Transverse colon (tissue), 4 donors: ENCODE results near the gene RPTOR. TPM values are rescaled to one million over a fixed set of nuclear protein-coding genes. Genes with fewer than 3 reads are reported as not detected.

Experiments
- DNase-seq: peaks from one replicate; pipeline ENCODE4 v3.0.0-alpha.2; 2019
- H3K27ac ChIP-seq, 4 donors: fragments of 200-600 bp; sonication (generic); 2 replicates each; pipeline ENCODE4 v1.5.1; 2016 to 2018; ENCODE audit warnings: inconsistent platforms in 4 of 4
- H3K27me3 ChIP-seq: fragments of 200-600 bp; sonication (generic); 2 replicates; pipeline ENCODE4 v1.5.1; 2017; ENCODE audit warnings: inconsistent platforms
- H3K36me3 ChIP-seq, 4 donors: fragments of 200-600 bp; sonication (generic); 2 replicates each; pipeline ENCODE4 v1.5.1; 2017 to 2019; ENCODE audit warnings: inconsistent platforms in 4 of 4
- H3K4me1 ChIP-seq, 4 donors: fragments of 200-600 bp; sonication (generic); 2 replicates each; pipeline ENCODE4 v1.5.1; 2017 to 2020; ENCODE audit warnings: inconsistent platforms in 4 of 4
- H3K4me3 ChIP-seq, 4 donors: fragments of 200-600 bp; sonication (generic); 1 replicate in 1 of 4; 2 replicates in 3 of 4; pipeline versions ENCODE4 v1.5.1 to v1.6.1; 2017 to 2019; ENCODE audit warnings: inconsistent platforms in 4 of 4
- H3K9me3 ChIP-seq, 2 donors: fragments of 200-600 bp; sonication (generic); 2 replicates each; pipeline ENCODE4 v1.5.1; 2017 to 2019; ENCODE audit warnings: inconsistent platforms in 2 of 2
- CTCF ChIP-seq, 5 experiments: fragments of 200-600 bp in 3 of 5; fragments of 450-650 bp in 2 of 5; sonication (generic) in 3 of 5; IDR thresholded peaks; 1 replicate in 2 of 5; 2 replicates in 3 of 5; pipeline ENCODE4 v1.5.1; 2016 to 2017; ENCODE audit warnings: antibody characterized with exemption in 5 of 5, inconsistent platforms in 3 of 5, mild to moderate bottlenecking in 2 of 5, moderate library complexity in 1 of 5
- EP300 ChIP-seq: sonication (generic); formaldehyde crosslinking; IDR thresholded peaks from one replicate; pipeline ENCODE4 v1.6.1; 2017; ENCODE audit warnings: antibody characterized with exemption, low read depth
- POLR2A ChIP-seq: fragments of 450-650 bp; IDR thresholded peaks from one replicate; pipeline ENCODE4 v1.6.1; 2016; ENCODE audit warnings: antibody characterized with exemption, mild to moderate bottlenecking, moderate library complexity
- POLR2AphosphoS5 ChIP-seq, 3 donors: sonication (generic); formaldehyde crosslinking; IDR thresholded peaks; one replicate each; pipeline ENCODE4 v1.6.1; 2016; ENCODE audit warnings: antibody characterized with exemption in 3 of 3
- WGBS, 2 donors: methylation state at CpG; one replicate each; pipeline ENCODE4 v1.1.5; 2018; ENCODE audit warnings: low coverage in 1 of 2; 5-methylcytosine and 5-hydroxymethylcytosine counted together
- in situ Hi-C, 4 donors: fragments of 200-750 bp; cut with MboI; loops; one replicate each; pipeline versions ENCODE4 v1.15.0 to v1.15.1; 2017; ENCODE audit warnings: low sequenced_read_pairs in 3 of 4, low pct_ligation_motif_present in 1 of 4, low pct_unique_long_range_greater_than_20kb in 1 of 4
- intact Hi-C: fragments of 100-400 bp; cut with DNase I; formaldehyde crosslinking; loops from one replicate; pipeline ENCODE4 v1.15.1; 2023; ENCODE audit warnings: low total_unique reads
- total RNA-seq, 4 donors: library from RNA; depleted of rRNA; stranded (reverse); fragments of >200 nt; gene quantifications; one replicate each; pipeline ENCODE4 v1.1.0, GENCODE V29; 2016

The RPTOR gene
- total RNA-seq, 4 donors from 2014 or later = 28.9 to 79.3 (median 48.0) TPM

- TF ChIP-seq CTCF (IDR thresholded peaks at IDR 0.05) = no peak
- TF ChIP-seq POLR2A = no peak
- TF ChIP-seq POLR2AphosphoS5 (IDR thresholded peaks at IDR 0.05) = no peak
- no peak for TF ChIP-seq EP300
- H3K4me1 ChIP-seq = no peaks in the 10 kb centered on the region
- H3K27ac ChIP-seq = no peak overlapping the region
- in situ Hi-C loops = no loop called here
- intact Hi-C loops = no loop called here
- peaks cover 5% of the 10 kb centered on the region for H3K27me3 ChIP-seq
- no peak overlapping the region for H3K4me3 ChIP-seq
- no peaks in the 10 kb centered on the region for H3K36me3 ChIP-seq
- no peaks in the 10 kb centered on the region for H3K9me3 ChIP-seq
- 40 to 73% methylated on average over 1 to 17 of the region's 17 CpGs for WGBS, 2 donors
- DNase-seq = no peak
Observed at GRCh38 chr17:80516171-80516932, 28.3 kb upstream of the RPTOR start.

GRCh38 chr17:80517641-80518040 is 27.0 kb upstream of the RPTOR start:
- TF ChIP-seq CTCF (IDR thresholded peaks at IDR 0.05) (no peak), EP300 (no peak), POLR2A (no peak), POLR2AphosphoS5 (IDR thresholded peaks at IDR 0.05) (no peak)
- no peak overlapping the region for H3K4me3 ChIP-seq
- in situ Hi-C loops = no loop called here
- peaks cover 5% of the 10 kb centered on the region for H3K27me3 ChIP-seq
- H3K4me1 ChIP-seq = no peaks in the 10 kb centered on the region
- 87% methylated on average over 3 of the region's 3 CpGs; no CpG with 5 or more reads in 1 of the 2 donors for WGBS, 2 donors
- H3K27ac ChIP-seq = no peak overlapping the region
- H3K9me3 ChIP-seq = no peaks in the 10 kb centered on the region
- DNase-seq = no peak
- no peaks in the 10 kb centered on the region for H3K36me3 ChIP-seq
- intact Hi-C loops = no loop called here

GRCh38 chr17:80518392-80518791 is 26.2 kb upstream of the RPTOR start:
- no peaks in the 10 kb centered on the region for H3K4me1 ChIP-seq
- no peak overlapping the region for H3K27ac ChIP-seq
- H3K36me3 ChIP-seq = no peaks in the 10 kb centered on the region
- no peak for DNase-seq
- in situ Hi-C loops = no loop called here
- H3K9me3 ChIP-seq = no peaks in the 10 kb centered on the region
- TF ChIP-seq POLR2AphosphoS5 (IDR thresholded peaks at IDR 0.05) (no peak), POLR2A (no peak), CTCF (IDR thresholded peaks at IDR 0.05) (no peak), EP300 (no peak)
- intact Hi-C loops = no loop called here
- WGBS, 2 donors = 60 to 69% methylated on average over 1 of the region's 1 CpG
- H3K4me3 ChIP-seq = no peak overlapping the region
- H3K27me3 ChIP-seq = peaks cover 5% of the 10 kb centered on the region

GRCh38 chr17:80519091-80519781 is 25.4 kb upstream of the RPTOR start:
- no peak for TF ChIP-seq EP300
- TF ChIP-seq POLR2A = no peak
- no peak for TF ChIP-seq CTCF (IDR thresholded peaks at IDR 0.05)
- no peak for TF ChIP-seq POLR2AphosphoS5 (IDR thresholded peaks at IDR 0.05)
- Histone ChIP-seq H3K27ac (no peak overlapping the region), H3K27me3 (no peaks in the 10 kb centered on the region), H3K9me3 (no peaks in the 10 kb centered on the region), H3K36me3 (no peaks in the 10 kb centered on the region), H3K4me1 (no peaks in the 10 kb centered on the region), H3K4me3 (no peak overlapping the region)
- WGBS, 2 donors = 7 to 38% methylated on average over 2 to 6 of the region's 7 CpGs
- in situ Hi-C loops (no loop called here), intact Hi-C loops (no loop called here)
- DNase-seq = no peak
